Kasumi-1 (cell line): ENCODE measurements around the gene MAP2K6.

Experiments
- DNase-seq, 2 experiments: peaks; one replicate each; lab custom pipeline; 2025; lab: John Stamatoyannopoulos, UW

Gene MAP2K6

DNA sequence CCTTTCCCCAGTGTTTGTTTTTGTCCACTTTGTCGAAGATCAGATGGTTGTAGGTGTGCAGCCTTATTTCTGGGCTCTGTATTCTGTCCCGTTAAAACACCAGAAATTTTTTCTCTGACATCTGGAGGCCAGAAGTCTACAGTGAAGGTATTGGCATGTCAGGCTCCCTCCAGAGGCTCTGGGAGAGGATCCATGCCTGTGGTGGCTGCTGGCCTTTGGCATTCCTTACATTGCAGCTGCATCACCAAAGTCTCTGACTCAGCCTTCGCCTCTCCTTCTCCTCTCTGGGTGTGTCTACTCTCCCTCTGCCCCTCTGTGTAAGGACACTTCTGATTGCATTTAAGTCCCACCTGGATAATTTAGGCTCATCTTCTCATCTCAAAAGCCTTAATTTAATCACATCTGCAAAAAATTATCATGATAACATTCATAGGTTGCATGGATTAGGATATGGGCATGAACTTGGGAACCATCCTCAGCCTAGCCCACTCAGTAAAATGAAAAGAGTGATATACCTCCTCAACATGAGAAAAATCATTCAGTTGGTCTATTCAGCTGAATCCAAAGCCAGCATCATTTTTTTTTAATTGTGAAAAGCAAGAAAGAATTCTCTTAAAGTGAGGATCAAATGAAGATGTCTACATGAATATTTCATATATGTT, 78.0 kb downstream of the MAP2K6 start:
- no peak for DNase-seq

DNA sequence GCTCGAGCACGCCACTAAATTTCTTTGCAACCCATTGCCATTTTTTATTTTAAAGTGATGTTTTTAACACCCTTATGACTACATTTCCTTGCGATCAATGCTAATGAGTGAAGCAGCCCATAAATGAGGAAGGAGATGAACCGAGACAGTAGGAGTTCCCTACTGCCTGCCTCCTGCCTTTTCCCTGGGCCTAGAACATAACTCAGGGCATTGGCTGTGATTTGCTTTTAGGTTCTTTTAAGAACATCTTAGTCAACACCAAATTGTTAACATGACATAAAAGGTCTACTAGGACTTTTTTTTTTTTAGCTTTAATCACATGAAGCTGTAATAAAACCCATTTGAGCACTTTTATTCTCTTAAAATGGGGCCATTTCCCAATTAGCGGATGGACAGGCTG, 81.3 kb downstream of the MAP2K6 start:
- no peak for DNase-seq

DNA sequence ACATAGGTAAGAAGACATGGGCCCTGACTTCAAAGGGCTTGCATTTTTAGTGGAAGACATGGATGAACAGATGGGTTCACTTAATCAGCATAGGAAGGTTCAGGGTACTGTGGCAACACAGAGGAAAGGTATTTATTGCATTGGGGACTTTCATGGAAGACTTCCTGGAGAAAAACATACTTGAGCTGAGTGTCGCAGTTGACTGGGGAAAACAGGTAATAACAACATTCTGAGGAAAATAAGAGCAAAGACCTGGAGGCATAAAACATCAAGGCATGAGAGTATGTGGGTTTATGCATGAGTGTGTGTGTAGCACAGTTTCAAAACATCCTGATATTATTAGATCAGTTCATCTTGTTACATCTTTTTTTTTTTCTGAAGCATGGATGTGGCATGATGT, 82.7 kb downstream of the MAP2K6 start:
- DNase-seq = no peak

DNA sequence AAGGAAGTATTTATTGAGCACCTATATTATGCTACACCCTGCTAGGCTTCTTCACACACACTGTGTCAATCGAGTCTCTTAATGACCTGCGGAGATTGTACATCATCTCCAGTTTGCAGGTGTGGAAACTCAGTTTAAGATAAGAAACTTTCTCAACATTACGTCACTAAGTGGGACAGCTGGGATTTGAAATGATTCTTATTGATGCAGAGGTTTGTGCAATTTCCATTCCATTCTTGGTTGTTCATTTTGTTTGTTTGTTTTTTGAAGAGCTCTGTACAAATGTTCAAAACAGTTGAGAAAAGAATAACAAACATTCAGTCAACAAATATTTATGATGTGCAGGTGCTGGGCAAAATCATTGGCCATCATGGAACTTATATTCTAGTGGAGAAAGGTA, 84.8 kb downstream of the MAP2K6 start:
- no peak for DNase-seq

DNA sequence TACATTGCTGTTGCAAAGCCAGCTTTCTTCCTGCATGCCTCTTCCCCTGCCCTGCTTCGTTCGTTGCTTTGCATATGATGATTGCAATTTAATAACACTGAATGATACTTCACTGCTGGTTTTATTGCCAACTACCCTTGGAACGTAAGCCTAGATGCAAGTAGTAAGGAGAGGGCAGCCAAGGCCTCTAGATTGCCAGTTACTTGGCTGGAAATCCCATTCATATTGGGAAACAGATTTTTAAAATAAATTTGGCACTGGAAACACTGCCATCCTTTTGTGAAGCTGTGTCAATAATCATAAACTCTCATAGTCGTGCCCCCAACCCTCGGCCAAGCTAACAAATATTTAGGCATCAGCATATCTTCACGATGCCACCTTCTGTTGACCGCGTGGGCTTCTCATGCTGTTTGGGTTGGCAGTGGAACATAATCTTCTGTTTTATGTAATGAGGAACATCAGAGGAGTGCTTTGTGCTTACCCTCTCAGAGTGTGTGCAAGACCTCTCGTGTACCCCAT, 86.5 kb downstream of the MAP2K6 start:
- DNase-seq = no peak

DNA sequence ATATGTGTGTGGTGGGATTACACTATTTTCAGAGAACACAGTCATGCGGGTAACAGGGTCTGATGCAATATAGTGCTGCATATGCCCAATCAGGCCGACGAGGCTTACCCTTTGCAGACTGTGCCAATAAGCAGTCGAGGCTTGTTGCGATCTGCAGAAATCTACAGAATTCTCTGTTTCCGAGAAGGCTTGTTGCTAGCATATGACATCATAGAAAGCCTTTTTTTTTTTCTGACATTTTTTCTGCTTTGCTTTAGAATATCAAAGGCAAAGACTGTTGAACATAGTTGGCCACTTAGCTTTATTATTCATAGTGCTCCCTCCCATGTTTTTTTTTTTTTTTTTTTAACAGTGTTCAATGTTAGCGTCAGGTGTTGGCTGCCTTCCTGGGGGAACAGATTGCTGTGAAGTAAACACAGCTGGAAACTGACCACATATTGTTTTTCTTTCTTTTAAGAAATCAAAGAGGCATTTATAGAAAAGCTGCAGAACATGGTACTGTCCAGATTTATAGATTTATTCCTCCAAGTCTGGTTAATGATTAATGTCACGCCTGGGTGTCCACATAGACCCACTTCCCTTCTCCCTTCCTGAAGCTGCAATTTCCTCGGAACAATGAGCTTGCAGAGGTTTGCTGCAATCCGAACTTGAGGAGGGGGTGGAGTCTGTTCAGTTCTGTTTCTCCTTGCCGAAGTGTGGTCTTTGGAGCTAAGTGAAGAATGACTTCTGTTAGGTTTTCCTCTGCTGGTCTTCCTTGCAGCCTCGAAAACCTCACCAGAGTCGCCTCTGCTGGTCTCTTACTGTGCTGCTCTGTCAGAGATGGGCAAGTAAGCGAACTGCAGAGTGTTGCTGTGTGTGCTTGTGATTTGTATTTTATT, 87.3 kb downstream of the MAP2K6 start:
- peak in 1 of 2 experiments; percentile 15 for DNase-seq

DNA sequence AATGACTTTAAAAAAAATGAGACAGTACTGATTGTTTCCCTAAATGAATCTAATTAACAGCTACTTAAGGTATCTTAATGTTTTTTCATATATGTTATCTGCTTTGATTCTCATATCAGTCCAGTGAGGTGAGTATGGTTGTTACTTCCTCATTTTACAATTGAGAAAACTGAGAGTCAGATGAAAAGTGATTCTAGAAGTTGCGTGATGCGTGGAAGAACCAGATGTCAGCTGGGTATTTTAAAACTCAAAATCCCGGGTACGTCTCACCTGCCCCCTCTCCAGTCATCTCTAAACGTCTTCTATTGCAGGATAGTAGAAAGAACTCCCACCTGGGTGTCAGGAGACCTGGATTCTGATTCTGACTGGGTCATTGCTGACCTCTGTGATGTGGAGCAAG, 89.2 kb downstream of the MAP2K6 start:
- no peak for DNase-seq

DNA sequence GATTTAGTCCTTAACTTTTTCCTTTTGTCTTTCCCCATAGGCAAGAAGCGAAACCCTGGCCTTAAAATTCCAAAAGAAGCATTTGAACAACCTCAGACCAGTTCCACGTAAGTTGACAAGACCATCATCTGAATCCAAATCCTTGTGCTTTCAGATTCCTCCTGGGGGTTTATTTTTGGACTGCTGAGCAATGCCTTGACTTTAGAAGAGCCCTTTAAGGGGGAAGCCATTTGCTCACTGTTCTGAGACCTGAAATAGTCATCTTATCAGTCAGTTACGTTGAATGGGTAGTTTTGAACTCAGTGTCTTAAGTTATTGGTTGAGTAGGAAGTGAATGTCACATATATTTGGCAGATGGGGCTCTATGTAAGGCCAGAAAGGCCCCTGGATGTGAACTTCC, 91.2 kb downstream of the MAP2K6 start:
- no peak for DNase-seq

DNA sequence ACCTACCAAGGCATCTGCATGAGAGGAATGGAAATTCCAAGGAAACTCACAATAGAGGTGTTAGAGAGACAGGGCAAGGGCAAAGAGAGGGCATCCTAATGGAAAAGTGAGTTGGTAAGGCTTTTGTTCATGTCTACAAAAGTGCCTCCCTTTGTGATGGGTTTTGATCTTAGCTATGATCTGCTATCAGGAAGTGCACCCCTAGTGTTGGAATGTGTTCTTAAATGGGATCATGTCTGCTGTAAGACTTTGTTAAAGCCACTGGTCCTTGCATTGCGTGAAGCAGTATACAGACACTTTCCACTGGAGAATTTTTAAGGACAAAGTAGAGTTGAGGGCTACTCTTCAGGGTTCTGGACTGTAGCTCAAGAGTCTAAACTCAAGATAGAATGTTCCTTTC, 92.0 kb downstream of the MAP2K6 start:
- DNase-seq = peak in 1 of 2 experiments; percentile 38

DNA sequence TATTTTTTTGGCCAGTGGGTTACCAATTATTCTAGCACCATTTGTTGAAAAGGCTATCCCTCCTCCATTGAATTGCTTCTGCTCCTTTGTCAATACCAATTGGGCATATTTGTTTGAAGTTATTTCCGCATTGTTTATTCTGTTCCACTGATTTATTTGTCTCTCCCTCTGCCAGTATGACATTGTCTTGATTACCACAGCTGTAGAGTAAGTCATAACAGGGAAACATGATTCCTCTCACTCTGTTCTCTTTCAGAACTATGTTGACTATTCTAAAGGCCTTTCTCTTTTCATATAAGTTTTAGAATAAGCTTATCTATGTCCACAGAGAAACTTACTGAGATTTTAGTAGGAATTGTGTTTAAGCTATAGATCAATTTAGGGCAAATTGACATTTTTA, 94.3 kb downstream of the MAP2K6 start:
- DNase-seq = no peak

DNA sequence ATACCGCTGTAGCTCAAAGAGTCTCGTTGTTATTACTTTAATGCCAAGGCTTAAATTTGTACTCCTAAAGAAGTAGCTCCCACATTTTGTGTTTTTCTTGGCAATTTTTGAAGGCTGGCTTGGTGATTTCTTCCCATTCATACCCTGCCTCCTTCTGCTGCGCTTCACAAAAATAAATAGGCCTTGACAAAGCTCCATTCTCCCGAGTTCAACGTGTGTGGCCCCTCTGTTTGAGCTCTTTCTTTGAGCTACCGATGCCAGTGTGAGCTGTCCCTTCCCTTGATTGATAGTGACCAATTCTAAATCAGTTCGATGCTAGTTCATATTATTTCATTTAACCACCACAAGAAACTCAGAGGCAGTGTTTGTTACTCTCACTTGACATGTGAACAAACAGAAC, 96.8 kb downstream of the MAP2K6 start:
- no peak for DNase-seq

DNA sequence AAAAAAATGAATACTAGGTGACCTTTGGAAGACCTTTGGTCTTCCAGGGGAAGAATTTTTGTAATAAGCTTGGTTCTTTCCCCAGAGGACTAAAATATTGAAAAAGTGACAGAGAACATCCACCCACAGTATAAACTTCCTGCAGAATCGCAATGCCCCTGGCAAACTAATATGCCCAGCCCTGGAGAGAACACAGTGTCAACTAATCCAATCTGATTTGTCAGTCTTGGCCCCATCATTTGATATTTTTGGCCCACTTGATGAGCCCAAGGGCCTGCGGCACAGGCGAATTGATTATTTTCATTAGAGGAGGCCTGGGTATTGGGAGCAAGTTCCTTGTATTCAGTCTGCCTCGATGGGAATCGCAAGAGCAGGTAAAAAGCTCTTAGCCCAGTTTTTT, 98.4 kb downstream of the MAP2K6 start:
- DNase-seq = no peak

DNA sequence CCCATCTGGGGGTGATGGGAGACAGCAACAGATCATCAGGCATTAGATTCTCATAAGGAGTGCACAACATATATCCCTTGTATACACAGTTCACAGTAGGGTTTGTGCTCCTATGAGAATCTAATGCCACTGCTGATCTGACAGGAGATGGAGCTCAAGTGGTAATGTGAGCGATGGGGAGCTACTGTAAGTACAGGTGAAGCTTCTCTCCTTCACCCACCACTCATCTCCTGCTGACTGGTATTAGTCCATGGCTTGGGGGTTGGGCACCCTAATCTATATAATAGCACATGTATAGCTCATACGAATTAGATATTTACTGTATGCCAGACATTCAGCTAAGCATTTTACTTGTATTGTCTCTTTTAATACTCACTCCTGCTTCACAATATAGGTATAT, 101.7 kb downstream of the MAP2K6 start:
- DNase-seq = no peak

DNA sequence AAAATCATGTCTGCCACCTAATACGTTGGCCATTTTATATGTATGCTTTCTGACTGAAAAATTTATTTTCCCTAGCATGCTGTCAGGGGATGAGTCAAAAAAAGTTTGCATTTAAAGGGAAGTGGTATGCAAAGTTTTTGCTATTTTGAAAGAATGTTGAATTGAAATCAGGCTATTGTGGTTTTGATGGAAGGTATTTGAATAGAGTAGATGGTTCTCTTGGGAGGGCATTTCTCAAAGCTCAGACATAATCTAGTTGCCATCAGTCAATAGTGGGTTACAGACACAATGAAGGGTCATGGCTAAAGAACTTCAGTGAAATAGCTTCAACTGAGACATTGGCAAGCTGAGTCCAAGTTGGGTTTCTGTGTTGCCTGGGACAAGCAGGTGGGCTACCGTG, 102.4 kb downstream of the MAP2K6 start:
- DNase-seq = no peak

DNA sequence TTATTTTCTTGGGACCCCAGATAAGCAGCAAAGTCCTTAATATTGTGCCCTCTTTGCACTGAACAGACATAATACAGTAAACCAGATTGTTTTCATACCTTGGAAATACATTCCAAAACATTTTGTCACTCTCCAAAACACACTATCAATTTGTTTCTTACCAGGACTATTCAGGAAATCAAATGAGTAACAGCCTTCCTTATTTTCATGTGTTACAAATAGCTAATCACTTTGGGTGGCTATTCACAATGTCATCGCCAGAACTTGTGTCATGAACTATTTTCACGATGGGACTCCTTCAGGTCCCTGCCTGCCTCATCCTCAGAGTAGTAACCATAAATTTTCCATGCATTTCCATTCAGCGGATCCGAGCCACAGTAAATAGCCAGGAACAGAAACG, 104.5 kb downstream of the MAP2K6 start:
- DNase-seq = no peak

DNA sequence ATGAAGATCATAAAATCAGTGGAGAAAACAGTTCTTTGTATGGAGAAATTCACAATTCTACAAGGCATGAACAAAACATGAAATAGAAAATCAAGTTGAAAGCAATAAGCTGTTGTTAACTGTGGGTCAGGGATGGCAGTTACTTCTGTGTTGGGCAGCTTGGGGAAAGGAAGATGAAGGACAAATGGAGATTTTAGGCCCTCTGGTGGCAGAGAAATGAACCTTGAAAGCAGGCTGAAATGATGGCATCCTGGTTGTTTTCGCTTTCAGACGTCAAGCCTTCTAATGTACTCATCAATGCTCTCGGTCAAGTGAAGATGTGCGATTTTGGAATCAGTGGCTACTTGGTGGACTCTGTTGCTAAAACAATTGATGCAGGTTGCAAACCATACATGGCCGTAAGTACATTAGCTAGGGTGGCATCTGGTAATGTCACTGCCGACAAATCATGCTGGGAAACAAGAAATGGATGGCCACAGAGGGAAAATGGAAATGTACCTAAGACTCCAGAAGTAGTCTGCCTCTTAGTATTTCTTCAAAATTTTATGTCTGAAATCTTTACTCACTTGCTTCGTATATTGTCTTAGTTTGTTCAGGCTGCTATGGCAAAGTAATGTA, 108.9 kb downstream of the MAP2K6 start:
- DNase-seq = peak; percentile 70 to 81

DNA sequence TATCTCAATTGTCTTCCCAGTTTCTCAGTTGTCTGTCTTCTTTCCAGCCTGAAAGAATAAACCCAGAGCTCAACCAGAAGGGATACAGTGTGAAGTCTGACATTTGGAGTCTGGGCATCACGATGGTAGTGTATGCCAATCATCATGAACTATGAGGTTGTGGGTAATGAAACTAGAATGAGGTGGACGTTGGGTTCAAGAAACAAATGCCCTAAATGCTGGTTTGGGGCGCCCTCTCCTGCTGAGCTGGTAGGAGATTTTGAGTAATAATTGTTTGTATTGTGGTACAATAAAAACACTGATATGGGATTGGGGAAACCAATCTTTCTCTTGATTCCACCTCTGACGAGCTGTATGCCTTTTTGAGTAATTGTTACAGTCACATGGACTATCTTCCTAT, 110.4 kb downstream of the MAP2K6 start:
- peak in 1 of 2 experiments; percentile 20 for DNase-seq

DNA sequence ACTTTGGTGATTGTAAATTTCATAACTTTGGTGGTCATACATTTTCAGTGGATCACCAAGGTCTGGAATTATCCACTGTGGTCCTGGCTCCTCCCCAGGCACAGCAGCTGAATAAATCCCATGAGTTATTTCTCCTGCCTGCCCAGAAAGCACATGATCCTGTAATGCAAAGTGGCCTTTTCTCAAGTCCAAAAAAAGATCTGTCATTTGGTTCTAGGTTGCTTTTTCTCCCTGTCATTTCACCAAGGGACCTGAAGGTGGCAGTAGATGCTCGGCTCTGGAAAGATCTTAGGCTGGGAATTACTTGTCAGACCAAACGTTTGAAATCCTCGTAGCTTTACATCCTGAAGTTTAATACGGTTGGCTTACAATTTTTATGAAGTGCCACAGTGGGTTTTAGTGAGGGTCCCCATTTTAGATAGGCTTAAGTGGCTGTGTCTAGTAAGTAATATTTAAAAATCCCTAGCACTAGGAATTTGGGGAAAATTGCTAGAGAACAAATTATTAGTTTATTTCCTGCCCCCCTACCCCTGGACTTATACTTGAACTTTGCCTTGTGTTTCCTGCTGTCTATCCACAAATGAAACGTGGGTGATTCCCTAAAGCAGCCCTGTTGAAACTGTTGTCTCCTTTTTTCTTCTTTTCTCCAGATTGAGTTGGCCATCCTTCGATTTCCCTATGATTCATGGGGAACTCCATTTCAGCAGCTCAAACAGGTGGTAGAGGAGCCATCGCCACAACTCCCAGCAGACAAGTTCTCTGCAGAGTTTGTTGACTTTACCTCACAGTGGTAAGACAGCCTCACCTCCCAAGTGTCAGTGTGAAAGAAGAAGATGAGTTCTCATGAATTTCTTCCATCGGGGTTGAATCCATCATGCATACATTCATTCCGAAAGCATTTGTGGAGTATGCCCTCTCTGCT, 111.7 kb downstream of the MAP2K6 start:
- peak; percentile 73 to 81 for DNase-seq

DNA sequence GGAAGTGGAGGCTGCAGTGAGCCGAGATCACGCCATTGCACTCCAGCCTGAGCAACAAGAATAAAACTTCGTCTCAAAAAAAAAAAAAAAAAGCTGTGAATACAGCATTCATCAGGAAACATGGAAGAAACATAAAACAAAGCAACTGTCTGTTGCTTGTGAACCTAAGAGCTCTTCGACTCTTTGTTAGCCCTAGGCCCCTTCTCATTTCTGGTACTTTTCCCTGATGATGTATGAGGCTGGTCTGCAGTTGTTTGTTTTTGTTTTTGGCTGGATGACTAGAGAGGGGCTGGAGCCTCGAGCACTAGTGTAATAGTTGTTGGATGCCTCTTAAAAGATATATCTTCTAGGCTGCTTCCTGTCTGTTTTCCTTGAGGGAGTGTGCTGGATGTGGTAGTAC, 113.5 kb downstream of the MAP2K6 start:
- DNase-seq = no peak

DNA sequence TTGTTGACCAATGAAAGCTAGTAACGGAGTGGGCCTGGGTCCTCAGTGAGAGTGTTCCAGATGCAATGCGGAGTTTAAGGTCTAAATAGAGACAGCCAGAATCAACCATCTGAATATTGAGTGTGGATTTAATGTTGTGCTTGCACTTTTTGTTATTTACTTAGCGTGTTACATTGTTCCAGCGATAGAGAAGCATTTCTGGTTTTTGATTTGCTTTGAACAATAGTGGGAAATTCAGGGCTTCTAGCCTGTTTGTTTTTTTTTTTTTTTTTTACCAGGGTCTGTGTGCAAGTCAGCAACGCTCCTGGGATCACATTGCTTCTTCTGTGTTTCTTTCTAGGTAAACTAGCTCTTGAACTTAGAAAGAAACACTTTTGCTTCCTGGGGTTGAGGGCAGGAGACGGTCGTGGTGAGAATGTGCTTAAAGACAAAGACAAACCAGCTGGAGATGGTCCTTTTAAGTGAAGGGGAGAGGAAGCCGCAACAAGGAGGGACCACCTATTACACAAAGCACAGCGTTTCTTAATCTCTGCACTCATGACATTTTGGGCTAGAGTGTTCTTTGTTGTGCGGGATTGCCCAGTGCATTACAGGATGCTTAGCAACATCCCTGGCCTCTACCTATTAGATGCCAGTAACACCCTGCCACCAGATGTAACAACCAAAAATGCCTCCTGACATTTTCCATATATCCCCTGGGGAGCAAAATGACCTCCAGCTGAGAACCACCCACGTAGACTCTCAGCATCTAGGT, 119.2 kb downstream of the MAP2K6 start:
- no peak for DNase-seq

DNA sequence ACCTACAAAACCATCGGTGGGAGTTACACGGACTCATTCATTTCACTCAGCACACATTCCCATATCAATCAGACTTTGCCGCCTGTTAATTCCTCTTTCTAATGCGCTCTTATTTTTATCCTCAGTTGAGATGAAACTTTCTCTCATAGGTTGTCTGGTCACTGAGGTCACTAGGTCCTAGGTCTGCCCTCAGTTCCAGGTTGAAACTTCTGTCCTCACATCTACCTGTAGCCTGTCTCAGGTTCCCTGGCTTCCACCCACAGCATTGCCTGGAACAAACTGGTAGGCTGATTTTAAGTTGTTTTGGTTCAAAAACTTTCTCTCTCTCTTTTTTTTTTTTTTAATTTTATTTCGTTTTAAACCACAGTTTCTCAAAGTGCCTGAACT, 119.7 kb downstream of the MAP2K6 start:
- no peak for DNase-seq
